Glutamatergic neuron (in vitro differentiated cells): ENCODE measurements around the gene CROCC2. TPM values are rescaled to one million over a fixed set of nuclear protein-coding genes. Genes with fewer than 3 reads are reported as not detected.

ENCODE experiments used
- DNase-seq: peaks from one replicate; pipeline ENCODE4 v3.0.0; 2022
- H3K27ac Mint-ChIP-seq: one replicate; pipeline ENCODE4 v1.8.0; 2020; ENCODE audit warnings: mild to moderate bottlenecking, mixed read lengths, inconsistent platforms; ENCODE audit not compliant: unreplicated experiment
- H3K27me3 Mint-ChIP-seq: one replicate; pipeline ENCODE4 v1.8.0; 2020; ENCODE audit warnings: mild to moderate bottlenecking, moderate library complexity, mixed read lengths, inconsistent platforms; ENCODE audit not compliant: unreplicated experiment
- H3K36me3 Mint-ChIP-seq: one replicate; pipeline ENCODE4 v1.8.0; 2020; ENCODE audit warnings: mild to moderate bottlenecking, mixed read lengths, inconsistent platforms; ENCODE audit not compliant: unreplicated experiment
- H3K4me1 Mint-ChIP-seq: one replicate; pipeline ENCODE4 v1.8.0; 2020; ENCODE audit warnings: mild to moderate bottlenecking, low read depth, mixed read lengths, inconsistent platforms; ENCODE audit not compliant: unreplicated experiment
- H3K4me3 Mint-ChIP-seq: one replicate; pipeline ENCODE4 v1.8.0; 2020; ENCODE audit warnings: mild to moderate bottlenecking, mixed read lengths, inconsistent platforms; ENCODE audit not compliant: unreplicated experiment
- H3K9me3 Mint-ChIP-seq: one replicate; pipeline ENCODE4 v1.8.0; 2020; ENCODE audit warnings: mild to moderate bottlenecking, moderate library complexity, mixed read lengths, inconsistent platforms; ENCODE audit not compliant: unreplicated experiment
- total RNA-seq: library from RNA; stranded (reverse); fragmentation: NEBNext Ultra II Directional; extraction: Animal tissue kit (Norgen Biotek cat#: 25700); gene quantifications from one replicate; pipeline ENCODE4 v1.2.1, GENCODE V29; 2021; ENCODE audit not compliant: unreplicated experiment
- TF ChIP-seq, protein P1 (sequence below): fragments of 200-600 bp; sonication (generic); IDR thresholded peaks from one replicate; pipeline ENCODE4 v1.5.0; 2021; ENCODE audit not compliant: partially characterized antibody, unreplicated experiment

Gene CROCC2
- total RNA-seq, 1 donor from 2014 or later, result not detected

- no peak for DNase-seq
- no peaks in the 10 kb centered on the region for H3K36me3 Mint-ChIP-seq
- no peak overlapping the region for H3K27ac Mint-ChIP-seq
- H3K4me3 Mint-ChIP-seq, result no peak overlapping the region
- TF ChIP-seq, protein P1, sequence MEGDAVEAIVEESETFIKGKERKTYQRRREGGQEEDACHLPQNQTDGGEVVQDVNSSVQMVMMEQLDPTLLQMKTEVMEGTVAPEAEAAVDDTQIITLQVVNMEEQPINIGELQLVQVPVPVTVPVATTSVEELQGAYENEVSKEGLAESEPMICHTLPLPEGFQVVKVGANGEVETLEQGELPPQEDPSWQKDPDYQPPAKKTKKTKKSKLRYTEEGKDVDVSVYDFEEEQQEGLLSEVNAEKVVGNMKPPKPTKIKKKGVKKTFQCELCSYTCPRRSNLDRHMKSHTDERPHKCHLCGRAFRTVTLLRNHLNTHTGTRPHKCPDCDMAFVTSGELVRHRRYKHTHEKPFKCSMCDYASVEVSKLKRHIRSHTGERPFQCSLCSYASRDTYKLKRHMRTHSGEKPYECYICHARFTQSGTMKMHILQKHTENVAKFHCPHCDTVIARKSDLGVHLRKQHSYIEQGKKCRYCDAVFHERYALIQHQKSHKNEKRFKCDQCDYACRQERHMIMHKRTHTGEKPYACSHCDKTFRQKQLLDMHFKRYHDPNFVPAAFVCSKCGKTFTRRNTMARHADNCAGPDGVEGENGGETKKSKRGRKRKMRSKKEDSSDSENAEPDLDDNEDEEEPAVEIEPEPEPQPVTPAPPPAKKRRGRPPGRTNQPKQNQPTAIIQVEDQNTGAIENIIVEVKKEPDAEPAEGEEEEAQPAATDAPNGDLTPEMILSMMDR, result no peak
- no peaks in the 10 kb centered on the region for H3K4me1 Mint-ChIP-seq
- H3K27me3 Mint-ChIP-seq, result peaks cover 2% of the 10 kb centered on the region
- H3K9me3 Mint-ChIP-seq, result peaks cover 3% of the 10 kb centered on the region
Observed at GRCh38 chr2:240896394-240896793, 9.7 kb upstream of the CROCC2 start.

DNA sequence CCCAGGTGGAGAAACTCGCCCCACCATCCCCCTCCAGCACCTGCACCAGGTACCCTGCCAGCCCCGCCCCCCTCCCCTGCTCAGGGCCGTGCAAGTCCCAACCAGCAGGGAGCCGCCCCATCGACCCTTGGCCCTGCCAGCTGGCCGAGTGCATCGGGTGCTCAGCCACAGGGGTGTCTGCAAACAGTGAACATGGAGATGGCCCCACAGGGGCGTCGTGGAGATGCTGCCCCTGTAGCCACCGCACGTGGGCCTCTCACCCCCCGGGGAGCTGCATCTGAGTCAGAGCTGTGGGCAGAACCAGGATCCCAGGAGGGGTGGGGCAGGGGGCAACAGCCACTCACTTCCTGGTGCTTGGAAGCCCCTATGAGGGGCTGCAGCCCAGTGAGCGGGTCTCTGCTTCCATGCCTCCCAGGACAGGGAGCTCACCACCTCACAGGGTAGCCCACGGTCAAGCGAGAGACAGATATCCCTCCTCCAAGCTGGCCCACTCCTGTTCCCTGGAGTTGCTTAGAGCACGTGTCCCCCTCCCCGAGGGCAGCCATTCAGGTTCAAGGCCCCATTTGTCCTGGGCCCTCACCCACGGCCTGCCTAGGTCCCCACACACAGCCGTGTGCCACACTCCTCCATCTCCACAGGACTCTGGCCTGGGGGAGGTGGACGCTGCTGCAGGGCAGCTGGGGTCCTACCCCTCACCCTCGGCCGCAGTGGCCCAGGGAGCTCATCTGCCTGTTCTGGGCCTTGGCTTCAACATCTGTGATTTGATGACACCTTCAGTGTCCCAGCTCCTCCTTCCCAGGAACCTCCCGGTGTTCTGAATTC, 9.1 kb upstream of the CROCC2 start:
- no peaks in the 10 kb centered on the region for H3K36me3 Mint-ChIP-seq
- H3K4me1 Mint-ChIP-seq, result no peaks in the 10 kb centered on the region
- no peak overlapping the region for H3K4me3 Mint-ChIP-seq
- H3K27ac Mint-ChIP-seq, result no peak overlapping the region
- peaks cover 5% of the 10 kb centered on the region for H3K9me3 Mint-ChIP-seq
- no peak for DNase-seq
- TF ChIP-seq, protein P1, result no peak
- peaks cover 2% of the 10 kb centered on the region for H3K27me3 Mint-ChIP-seq

GRCh38 chr2:240898108-240898730, 7.9 kb upstream of the CROCC2 start:
- no peak for DNase-seq
- peaks cover 7% of the 10 kb centered on the region for H3K9me3 Mint-ChIP-seq
- no peak overlapping the region for H3K27ac Mint-ChIP-seq
- H3K4me1 Mint-ChIP-seq, result no peaks in the 10 kb centered on the region
- H3K36me3 Mint-ChIP-seq, result no peaks in the 10 kb centered on the region
- H3K27me3 Mint-ChIP-seq, result peaks cover 2% of the 10 kb centered on the region
- no peak overlapping the region for H3K4me3 Mint-ChIP-seq
- TF ChIP-seq, protein P1, result no peak

GRCh38 chr2:240898731-240899467, 7.2 kb upstream of the CROCC2 start:
- Mint-ChIP-seq H3K4me3 (no peak overlapping the region), H3K4me1 (no peaks in the 10 kb centered on the region), H3K36me3 (no peaks in the 10 kb centered on the region), H3K27me3 (peaks cover 2% of the 10 kb centered on the region), H3K27ac (no peak overlapping the region), H3K9me3 (peaks cover 7% of the 10 kb centered on the region)
- TF ChIP-seq, protein P1, result no peak
- no peak for DNase-seq
